HG02885 (cell line): Measurements from ENCODE around the gene CCSER1.

Experiments used
- ATAC-seq: cut with Tn5 transposase; IDR thresholded peaks from one replicate; pipeline ENCODE4 v1.9.1; 2021; ENCODE audit warnings: mild to moderate bottlenecking; ENCODE audit not compliant: unreplicated experiment, poor library complexity

The CCSER1 gene

DNA sequence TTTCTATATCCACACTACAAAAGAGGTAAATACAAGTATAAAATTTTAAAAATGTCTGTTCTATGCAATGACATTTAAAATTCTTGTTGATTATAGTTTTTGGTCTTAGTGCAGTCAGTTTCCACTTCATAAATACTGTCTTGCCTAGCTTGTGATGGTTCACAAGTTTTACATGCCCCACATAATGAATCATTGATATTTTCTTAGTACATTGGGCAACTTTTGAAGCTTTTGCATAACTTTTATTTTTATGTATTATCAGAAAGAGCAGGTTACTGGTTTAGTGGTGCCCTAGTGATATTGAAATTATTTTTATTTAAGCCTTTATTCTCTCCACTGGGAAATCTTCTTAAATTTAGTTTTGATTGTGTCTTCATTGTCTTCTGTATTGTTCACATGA, 388.0 kb downstream of the CCSER1 start:
- no peak for ATAC-seq

DNA sequence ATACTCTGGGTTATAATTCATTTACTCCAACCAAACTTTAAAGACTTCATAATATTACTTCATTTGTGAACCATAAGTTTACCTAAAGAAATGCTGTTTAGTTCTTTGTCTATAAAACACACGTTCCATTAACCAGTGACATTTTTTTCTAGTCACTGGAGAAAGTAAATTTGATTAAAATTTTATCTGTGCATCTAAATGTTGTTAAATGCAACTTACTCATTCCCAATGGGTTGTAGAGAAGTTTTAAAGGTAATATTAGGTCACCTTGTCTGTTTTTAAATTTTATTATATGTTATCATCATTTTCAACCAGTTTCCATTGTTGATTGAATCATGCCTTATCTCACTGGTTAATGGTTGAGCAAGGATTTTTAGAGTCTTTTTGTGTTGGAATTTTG, 401.4 kb downstream of the CCSER1 start:
- no peak for ATAC-seq

DNA sequence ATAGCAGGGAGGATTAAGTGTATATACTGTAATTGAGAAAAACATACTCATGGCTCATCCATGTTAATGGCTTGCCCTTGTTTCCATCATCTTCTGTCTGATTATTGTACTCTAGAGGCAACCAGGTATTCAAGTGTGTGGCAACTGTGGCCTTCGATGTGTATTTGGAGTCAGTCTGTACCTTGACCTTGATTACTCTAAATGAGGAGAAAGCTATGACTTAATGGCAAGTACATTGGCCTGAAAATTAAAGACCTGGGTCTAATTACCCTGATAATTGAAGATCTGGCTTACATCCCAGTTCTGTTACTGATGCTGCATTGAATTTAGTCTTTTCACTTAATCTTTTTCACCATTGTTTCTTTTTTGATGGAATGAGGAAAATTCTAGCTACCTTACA, 409.2 kb downstream of the CCSER1 start:
- ATAC-seq, result no peak

DNA sequence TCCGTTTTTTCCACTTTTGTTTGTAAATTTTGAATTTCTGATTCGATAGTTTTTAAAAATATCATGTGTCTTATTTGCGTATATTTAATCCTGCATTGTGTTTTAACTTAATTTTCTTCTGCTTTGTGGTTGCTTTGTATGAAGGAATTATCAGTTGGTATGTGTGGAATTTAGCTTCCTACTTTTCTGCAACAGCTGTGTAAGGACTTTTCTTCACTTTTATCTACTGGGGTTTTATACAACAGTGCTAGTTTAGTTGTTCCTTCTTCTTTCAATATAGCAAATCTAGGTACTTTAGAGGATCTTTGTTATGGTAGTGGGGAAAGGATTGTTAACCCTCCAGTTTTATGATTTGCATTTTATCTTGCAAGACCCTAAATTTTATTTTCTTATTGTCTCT, 410.3 kb downstream of the CCSER1 start:
- ATAC-seq, result no peak

- no peak for ATAC-seq
Observed at GRCh38 chr4:90540536-90540935, 413.3 kb downstream of the CCSER1 start.

GRCh38 chr4:90542216-90542615, 415.0 kb downstream of the CCSER1 start:
- ATAC-seq, result no peak

GRCh38 chr4:90543419-90544170, 416.4 kb downstream of the CCSER1 start:
- ATAC-seq, result no peak

GRCh38 chr4:90544532-90545045, 417.4 kb downstream of the CCSER1 start:
- no peak for ATAC-seq

GRCh38 chr4:90545380-90545779, 418.2 kb downstream of the CCSER1 start:
- ATAC-seq, result no peak

DNA sequence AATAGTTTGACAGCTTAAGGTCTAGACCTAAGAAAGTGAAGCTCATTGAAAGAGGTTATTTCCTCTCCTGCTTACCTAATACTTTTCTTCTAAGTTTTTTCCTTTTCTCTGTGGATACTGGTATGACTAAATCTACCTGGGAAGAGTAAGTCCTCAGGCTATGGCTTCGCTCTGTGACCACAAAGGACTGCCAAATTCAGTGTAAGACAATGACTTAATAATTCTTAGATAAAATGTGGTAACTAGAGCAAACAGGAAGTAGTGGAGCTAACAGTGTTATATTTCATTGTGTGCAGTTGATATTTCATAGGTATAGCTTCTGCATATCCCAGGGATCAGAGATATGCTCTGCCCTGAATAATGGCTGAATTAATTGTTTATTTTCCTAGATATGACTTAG, 418.9 kb downstream of the CCSER1 start:
- no peak for ATAC-seq

DNA sequence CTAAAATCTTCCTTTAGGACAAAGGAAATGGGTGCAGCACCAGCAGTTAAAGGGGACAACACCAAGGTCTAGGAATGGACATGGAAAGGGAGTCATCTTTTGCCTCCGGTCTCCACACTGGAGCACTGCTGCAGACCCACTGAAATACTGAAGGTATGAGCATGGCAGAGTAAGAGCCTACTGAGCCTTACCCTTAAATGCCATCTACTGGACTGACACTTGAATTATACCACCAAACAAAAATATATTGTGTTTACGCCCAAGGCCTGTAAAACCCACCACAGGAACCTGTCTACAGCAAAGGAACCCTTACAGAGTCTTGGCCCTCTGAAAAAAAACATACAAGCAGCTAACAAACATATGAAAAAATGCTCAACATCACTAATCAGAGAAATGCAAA, 443.4 kb downstream of the CCSER1 start:
- ATAC-seq, result no peak

DNA sequence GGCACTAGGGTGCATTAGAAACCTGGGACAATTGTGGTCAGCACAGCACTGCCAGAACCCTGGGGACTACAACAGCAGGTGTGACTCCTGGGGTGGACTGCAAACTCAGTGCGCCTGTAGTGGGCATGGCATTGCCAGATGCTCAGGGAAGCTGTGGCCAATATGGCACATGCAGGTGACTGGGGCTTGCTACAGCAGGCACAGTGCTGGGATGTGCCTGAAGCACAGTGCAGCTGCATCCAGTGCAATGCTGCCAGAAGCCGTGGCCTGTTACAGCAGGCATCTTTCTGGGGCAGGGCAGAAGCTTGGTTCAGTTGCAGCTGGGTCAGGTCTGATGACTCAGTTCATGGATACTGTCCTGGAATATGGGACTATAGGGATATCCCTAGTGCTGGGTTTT, 445.8 kb downstream of the CCSER1 start:
- ATAC-seq, result no peak

DNA sequence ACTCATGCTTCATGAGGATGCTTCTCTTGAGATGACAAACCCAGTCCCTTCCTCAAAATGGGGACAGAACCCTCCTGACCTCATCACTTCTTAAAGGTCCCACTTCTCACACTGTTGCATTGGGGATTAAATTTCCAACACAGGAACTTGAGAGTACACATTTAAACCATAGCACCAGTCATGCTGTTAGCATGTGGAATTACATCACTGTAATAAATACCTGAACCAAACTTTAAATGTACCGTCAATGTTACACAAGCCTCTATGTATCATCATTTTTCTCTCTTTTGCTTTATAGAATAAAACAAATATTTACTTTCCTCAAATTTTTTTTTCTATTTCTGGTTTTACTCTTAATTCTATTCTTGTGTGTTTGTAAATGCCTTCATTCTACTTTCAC, 448.2 kb downstream of the CCSER1 start:
- ATAC-seq, result no peak

- ATAC-seq, result no peak
Observed at GRCh38 chr4:90580326-90580725, 453.1 kb downstream of the CCSER1 start.

DNA sequence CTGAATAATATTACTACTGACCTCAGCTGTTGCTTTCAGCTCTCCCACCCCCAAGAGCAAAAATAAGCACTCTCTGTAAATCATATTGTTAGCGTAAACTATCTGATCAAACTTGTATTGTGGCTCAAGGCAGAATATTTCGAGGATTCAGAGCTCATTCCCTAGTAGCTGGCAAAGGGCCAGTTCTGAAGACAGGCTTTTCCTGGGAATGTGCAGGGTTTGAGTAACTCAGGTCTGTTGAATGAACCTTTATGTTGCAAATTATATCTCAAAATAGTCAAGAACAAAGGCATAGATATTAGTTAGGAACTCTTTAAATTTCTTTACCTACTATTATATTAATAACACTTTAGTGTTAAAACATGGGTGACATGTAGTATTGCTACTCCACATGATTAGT, 454.9 kb downstream of the CCSER1 start:
- ATAC-seq, result no peak

- no peak for ATAC-seq
Observed at GRCh38 chr4:90584051-90584450, 456.9 kb downstream of the CCSER1 start.

GRCh38 chr4:90585961-90586360, 458.8 kb downstream of the CCSER1 start:
- ATAC-seq, result no peak

GRCh38 chr4:90586799-90587198, 459.6 kb downstream of the CCSER1 start:
- ATAC-seq, result no peak

- no peak for ATAC-seq
Observed at GRCh38 chr4:90597927-90598326, 470.7 kb downstream of the CCSER1 start.

- no peak for ATAC-seq
Observed at GRCh38 chr4:90598741-90599140, 471.5 kb downstream of the CCSER1 start.

DNA sequence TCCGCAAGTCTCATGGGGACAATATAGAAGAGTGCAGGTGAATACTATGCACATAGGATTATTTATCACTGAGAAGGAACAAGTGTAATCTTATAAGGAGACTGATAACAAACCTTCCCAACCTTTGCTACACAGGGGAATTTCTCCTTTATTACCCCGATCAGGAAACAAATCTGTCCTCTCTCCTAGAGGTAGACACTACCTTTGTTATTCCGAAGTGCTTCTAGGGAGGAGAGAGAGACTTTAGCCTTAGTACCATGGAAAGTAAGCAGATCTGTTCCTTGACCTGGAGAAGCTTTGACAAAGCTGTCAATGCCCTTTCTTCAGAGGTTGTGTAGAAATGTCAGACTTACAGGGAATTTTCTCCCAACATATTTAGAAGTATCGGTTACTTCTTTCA, 475.5 kb downstream of the CCSER1 start:
- no peak for ATAC-seq

- ATAC-seq, result no peak
Observed at GRCh38 chr4:90603540-90603939, 476.3 kb downstream of the CCSER1 start.
